NB4 (cell line): Measurements from ENCODE around the gene TLX2.

Experiments used
- TF ChIP-seq, protein P1 (sequence below): IDR thresholded peaks from one replicate; pipeline ENCODE4 v1.5.1; 2012; ENCODE audit warnings: low read depth, low read length
- TF ChIP-seq, protein P2 (sequence below): IDR thresholded peaks from 2 replicates; pipeline ENCODE4 v1.6.1; 2011; ENCODE audit warnings: low read depth, low read length

DNA sequence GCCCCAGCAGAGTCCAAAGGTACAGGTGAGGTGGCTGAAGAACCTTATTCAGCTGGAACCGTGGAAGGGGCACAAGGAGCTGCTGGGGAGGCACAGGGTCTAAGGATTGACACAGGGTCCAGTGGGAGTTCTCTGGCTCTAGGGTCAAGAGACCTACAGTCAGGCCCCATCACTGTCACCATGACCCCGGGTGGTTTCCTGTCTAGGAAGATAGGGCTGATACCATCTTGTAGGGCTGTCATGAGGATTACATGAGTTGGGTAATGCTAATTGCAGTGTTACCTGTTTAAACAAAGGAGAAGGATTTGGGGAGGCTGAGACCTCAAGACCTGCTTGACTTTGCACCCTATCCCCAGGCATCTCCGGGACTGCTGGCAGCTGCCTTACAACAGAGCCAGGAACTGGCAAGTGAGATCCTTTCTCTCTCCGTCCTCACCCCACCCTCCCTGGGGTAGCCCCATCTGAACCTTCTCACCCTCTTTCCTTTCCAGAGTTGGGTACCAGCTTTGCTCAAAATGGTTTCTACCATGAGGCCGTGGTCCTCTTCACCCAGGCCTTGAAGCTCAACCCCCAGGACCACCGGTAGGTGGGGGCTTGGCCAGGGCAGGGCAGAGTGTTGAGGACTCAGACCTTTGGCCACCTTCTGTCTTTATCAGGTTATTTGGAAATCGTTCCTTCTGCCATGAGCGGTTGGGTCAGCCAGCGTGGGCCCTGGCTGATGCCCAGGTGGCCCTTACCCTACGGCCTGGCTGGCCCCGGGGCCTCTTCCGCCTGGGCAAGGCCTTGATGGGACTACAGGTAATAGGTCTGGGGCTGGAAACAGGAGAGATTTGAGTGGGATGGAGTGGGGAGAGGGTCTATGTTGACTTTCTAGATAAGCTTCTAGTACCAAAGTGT is 22.4 kb upstream of the TLX2 start:
- TF ChIP-seq, protein P1, sequence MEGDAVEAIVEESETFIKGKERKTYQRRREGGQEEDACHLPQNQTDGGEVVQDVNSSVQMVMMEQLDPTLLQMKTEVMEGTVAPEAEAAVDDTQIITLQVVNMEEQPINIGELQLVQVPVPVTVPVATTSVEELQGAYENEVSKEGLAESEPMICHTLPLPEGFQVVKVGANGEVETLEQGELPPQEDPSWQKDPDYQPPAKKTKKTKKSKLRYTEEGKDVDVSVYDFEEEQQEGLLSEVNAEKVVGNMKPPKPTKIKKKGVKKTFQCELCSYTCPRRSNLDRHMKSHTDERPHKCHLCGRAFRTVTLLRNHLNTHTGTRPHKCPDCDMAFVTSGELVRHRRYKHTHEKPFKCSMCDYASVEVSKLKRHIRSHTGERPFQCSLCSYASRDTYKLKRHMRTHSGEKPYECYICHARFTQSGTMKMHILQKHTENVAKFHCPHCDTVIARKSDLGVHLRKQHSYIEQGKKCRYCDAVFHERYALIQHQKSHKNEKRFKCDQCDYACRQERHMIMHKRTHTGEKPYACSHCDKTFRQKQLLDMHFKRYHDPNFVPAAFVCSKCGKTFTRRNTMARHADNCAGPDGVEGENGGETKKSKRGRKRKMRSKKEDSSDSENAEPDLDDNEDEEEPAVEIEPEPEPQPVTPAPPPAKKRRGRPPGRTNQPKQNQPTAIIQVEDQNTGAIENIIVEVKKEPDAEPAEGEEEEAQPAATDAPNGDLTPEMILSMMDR, result no peak
- TF ChIP-seq, protein P2, sequence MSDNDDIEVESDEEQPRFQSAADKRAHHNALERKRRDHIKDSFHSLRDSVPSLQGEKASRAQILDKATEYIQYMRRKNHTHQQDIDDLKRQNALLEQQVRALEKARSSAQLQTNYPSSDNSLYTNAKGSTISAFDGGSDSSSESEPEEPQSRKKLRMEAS, result no peak
